HepG2 (cell line): Measurements from ENCODE around the gene OR8H2.

ENCODE experiments used
- CTCF ChIP-seq: sonication (generic); formaldehyde crosslinking; IDR thresholded peaks from 2 replicates; pipeline ENCODE4 v1.5.0; 2020; ENCODE audit warnings: mild to moderate bottlenecking, missing genetic modification reagents, moderate library complexity
- GLMP ChIP-seq: sonication (generic); formaldehyde crosslinking; IDR thresholded peaks from 2 replicates; pipeline ENCODE4 v1.9.0; 2021; ENCODE audit warnings: missing genetic modification reagents, mild to moderate bottlenecking, borderline replicate concordance
- POLR2AphosphoS5 ChIP-seq: IDR thresholded peaks from 2 replicates; pipeline ENCODE4 v1.6.1; 2012; ENCODE audit warnings: low read depth, low read length
- RAD21 ChIP-seq: fragments of 450-650 bp; formaldehyde crosslinking; IDR thresholded peaks from 2 replicates; pipeline ENCODE4 v1.5.0; 2020; ENCODE audit warnings: mild to moderate bottlenecking
- SMYD3 ChIP-seq: sonication (generic); formaldehyde crosslinking; IDR thresholded peaks from 2 replicates; pipeline ENCODE4 v1.8.1; 2023; ENCODE audit warnings: mild to moderate bottlenecking, missing genetic modification reagents
- ZFP1 ChIP-seq: IDR thresholded peaks from 2 replicates; pipeline ENCODE4 v1.6.1; 2016
- ZHX2 ChIP-seq, 2 experiments: sonication (generic) in 1 of 2; formaldehyde crosslinking in 1 of 2; IDR thresholded peaks; 2 replicates each; pipeline versions ENCODE4 v1.6.1 to v1.9.0; 2014 to 2022; ENCODE audit warnings: antibody characterized with exemption in 1 of 2, borderline replicate concordance in 1 of 2, inconsistent platforms in 1 of 2, low read depth in 1 of 2, missing genetic modification reagents in 1 of 2

- no peak for TF ChIP-seq ZFP1 (CRISPR knock-in tag)
- no peak for TF ChIP-seq CTCF (CRISPR knock-in tag)
- TF ChIP-seq POLR2AphosphoS5 = no peak
- no peak for TF ChIP-seq GLMP (CRISPR knock-in tag)
- no peak for TF ChIP-seq ZHX2 (IDR thresholded peaks at IDR 0.05; ENCODE audit: low read depth)
- TF ChIP-seq ZHX2 (CRISPR knock-in tag; IDR thresholded peaks at IDR 0.05; ENCODE audit: borderline replicate concordance) = no peak
- TF ChIP-seq SMYD3 = no peak
- TF ChIP-seq RAD21 (CRISPR knock-in tag) = no peak
Observed at GRCh38 chr11:56151376-56151775, 47.9 kb downstream of the OR8H2 start.
